Ishikawa (cell line): ENCODE measurements around the gene OSER1.

Source experiments
- CREB1 ChIP-seq: IDR thresholded peaks from 2 replicates; pipeline ENCODE4 v1.6.1; 2012; ENCODE audit warnings: low read depth
- EP300 ChIP-seq: IDR thresholded peaks from 2 replicates; pipeline ENCODE4 v1.6.1; 2012; ENCODE audit warnings: borderline replicate concordance
- FOXM1 ChIP-seq: IDR thresholded peaks from 2 replicates; pipeline ENCODE4 v1.6.1; 2012; ENCODE audit warnings: low read depth, borderline replicate concordance
- MAX ChIP-seq: IDR thresholded peaks from 2 replicates; pipeline ENCODE4 v1.6.1; 2012
- TAF1 ChIP-seq: IDR thresholded peaks from 2 replicates; pipeline ENCODE4 v1.6.1; 2012; ENCODE audit warnings: low read depth, mild to moderate bottlenecking
- TCF12 ChIP-seq: IDR thresholded peaks from 2 replicates; pipeline ENCODE4 v1.6.1; 2012; ENCODE audit warnings: low read depth
- TEAD4 ChIP-seq: IDR thresholded peaks from 2 replicates; pipeline ENCODE4 v1.6.1; 2012

DNA sequence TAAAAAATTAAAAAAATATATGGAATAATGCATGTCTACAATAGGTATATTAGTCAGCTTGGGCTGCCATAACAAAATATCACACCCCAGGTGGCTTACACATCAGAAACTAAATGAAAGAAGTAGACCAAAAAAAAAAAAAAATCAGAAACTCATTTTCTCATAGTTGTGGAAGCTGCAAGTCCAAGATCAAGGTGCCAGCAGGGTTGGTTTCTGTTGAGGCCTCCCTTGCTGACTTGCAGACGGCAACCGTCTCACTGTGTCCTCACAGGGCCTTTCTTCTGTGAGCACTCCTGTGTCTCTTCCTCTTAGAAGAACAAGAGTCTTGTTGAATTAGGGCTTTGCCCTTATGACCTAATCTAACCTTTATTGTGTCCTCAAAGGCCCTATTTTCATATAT lies 25.1 kb upstream of the OSER1 start:
- TF ChIP-seq TAF1 (no peak), EP300 (no peak), CREB1 (no peak), MAX (no peak), TEAD4 (no peak), FOXM1 (no peak), TCF12 (no peak)
